NCI-H2227 (cell line): Measurements from ENCODE around the gene SCMH1.

ENCODE experiments used
- DNase-seq: peaks from one replicate; lab custom pipeline; 2025; ENCODE audit not compliant: unreplicated experiment; lab: John Stamatoyannopoulos, UW

SCMH1 gene

GRCh38 chr1:40980453-40981121 lies 261.5 kb downstream of the SCMH1 start:
- peak; percentile 59 for DNase-seq

- peak; percentile 59 for DNase-seq
These were observed 262.0 kb downstream of the SCMH1 start for GRCh38 chr1:40980068-40980452.

- DNase-seq, result peak; percentile 97
These were observed 262.7 kb downstream of the SCMH1 start, which contains the start of gene CTPS1 for GRCh38 chr1:40979241-40980067. Gene CTPS1 (plus strand): TSS chr1:40979696. CDS start chr1:40983291, 3,595 bp downstream.

- no peak for DNase-seq
These were observed 263.2 kb downstream of the SCMH1 start for GRCh38 chr1:40978886-40979240.

GRCh38 chr1:40977716-40978115 lies 264.4 kb downstream of the SCMH1 start:
- DNase-seq, result no peak
